Natural killer cell (primary cell): ENCODE data around the gene ACTL9. TPM values are rescaled to one million over a fixed set of nuclear protein-coding genes. Genes with fewer than 3 reads are reported as not detected.

Experiments
- ATAC-seq, 3 donors: fragments of 150-1000 bp in 2 of 3; fragments of 200-7000 bp in 1 of 3; cut with Tn5 transposase; 1 replicate in 1 of 3; 2 replicates in 2 of 3; pipeline ENCODE4 v1.10.0; 2021; ENCODE audit warnings: mild to moderate bottlenecking in 2 of 3, moderate library complexity in 2 of 3
- DNase-seq, 2 donors: peaks; one replicate each; pipeline versions ENCODE4 v3.0.0 to v3.0.0-alpha.2; 2013 to 2021; ENCODE audit warnings: mixed read lengths in 1 of 2
- H3K27ac ChIP-seq: one replicate; pipeline ENCODE4 v1.5.1; 2013; ENCODE audit warnings: mild to moderate bottlenecking, low read length
- H3K27me3 ChIP-seq: one replicate; pipeline ENCODE4 v1.6.1; 2013; ENCODE audit warnings: low read length; ENCODE audit not compliant: control insufficient read depth, insufficient read depth
- H3K36me3 ChIP-seq: one replicate; pipeline ENCODE4 v1.6.1; 2013; ENCODE audit warnings: low read length; ENCODE audit not compliant: control insufficient read depth, insufficient read depth
- H3K4me1 ChIP-seq: one replicate; pipeline ENCODE4 v1.6.1; 2013; ENCODE audit warnings: low read length; ENCODE audit not compliant: control insufficient read depth, insufficient read depth
- H3K4me3 ChIP-seq: one replicate; pipeline ENCODE4 v1.5.1; 2013; ENCODE audit warnings: low read length
- H3K9me3 ChIP-seq: one replicate; pipeline ENCODE4 v1.6.1; 2013; ENCODE audit warnings: low read length; ENCODE audit not compliant: control insufficient read depth, insufficient read depth
- H3K27ac Mint-ChIP-seq, 2 donors: one replicate each; pipeline ENCODE4 v1.8.0; 2022; ENCODE audit warnings: mild to moderate bottlenecking in 2 of 2, mixed read lengths in 2 of 2, moderate library complexity in 1 of 2
- H3K27me3 Mint-ChIP-seq, 2 donors: one replicate each; pipeline ENCODE4 v1.8.0; 2022; ENCODE audit warnings: low read depth in 2 of 2, mixed read lengths in 2 of 2
- H3K36me3 Mint-ChIP-seq: one replicate; pipeline ENCODE4 v1.8.0; 2022; ENCODE audit warnings: mixed read lengths
- H3K4me1 Mint-ChIP-seq, 2 donors: one replicate each; pipeline ENCODE4 v1.8.0; 2022; ENCODE audit warnings: mixed read lengths in 2 of 2
- H3K4me3 Mint-ChIP-seq: one replicate; pipeline ENCODE4 v1.8.0; 2022; ENCODE audit warnings: mild to moderate bottlenecking, moderate library complexity, mixed read lengths
- H3K9me3 Mint-ChIP-seq, 2 donors: one replicate each; pipeline ENCODE4 v1.8.0; 2022; ENCODE audit warnings: mixed read lengths in 2 of 2
- CTCF ChIP-seq: fragments of 200-600 bp; IDR thresholded peaks from one replicate; pipeline ENCODE4 v1.8.0; 2022; ENCODE audit warnings: antibody characterized with exemption
- WGBS: methylation state at CpG from one replicate; pipeline ENCODE4 v1.1.7; 2013; ENCODE audit warnings: missing lambda C conversion rate; ENCODE audit not compliant: insufficient coverage; 5-methylcytosine and 5-hydroxymethylcytosine counted together
- intact Hi-C: fragments of 100-400 bp; cut with micrococcal nuclease; formaldehyde crosslinking; loops from one replicate; pipeline ENCODE4 v1.14.2; 2022
- total RNA-seq, 4 donors: library from RNA; stranded (reverse); fragments of 120-200 nt in 1 of 4; gene quantifications; one replicate each; pipeline versions ENCODE4 v1.2.3 to v1.2.4, GENCODE V29; 2013 to 2022

ACTL9 gene
- total RNA-seq, 3 donors from 2014 or later (not counting 1 experiment from before 2014, with no cell fraction given), result not detected

- H3K4me3 ChIP-seq, result peak overlapping the region; percentile 43
- H3K27ac ChIP-seq, result peak overlapping the region; percentile 24
- no peaks in the 10 kb centered on the region for H3K36me3 Mint-ChIP-seq
- peaks cover 57% of the 10 kb centered on the region for H3K4me1 ChIP-seq
- ATAC-seq, result peak; percentile 84 to 90 (median 87)
- no peaks in the 10 kb centered on the region for H3K9me3 ChIP-seq
- no peaks in the 10 kb centered on the region for H3K27me3 ChIP-seq
- H3K36me3 ChIP-seq, result no peaks in the 10 kb centered on the region
- TF ChIP-seq CTCF, result peak; percentile 99
- H3K27me3 Mint-ChIP-seq, result peaks cover 0 to 7% of the 10 kb centered on the region in 2 donors
- H3K4me1 Mint-ChIP-seq, result peaks cover 37 to 43% of the 10 kb centered on the region in 2 donors
- peak; percentile 67 to 86 for DNase-seq
- no peaks in the 10 kb centered on the region for H3K9me3 Mint-ChIP-seq
- H3K4me3 Mint-ChIP-seq, result peak overlapping the region; percentile 74
- H3K27ac Mint-ChIP-seq, result peak overlapping the region in 1 of 2 donors; percentile 27
- WGBS, result 4% methylated on average over 14 of the region's 15 CpGs
- intact Hi-C loops, result loop anchor here (1.0 to 5.0 kb wide), 2 partner anchors 40 to 423 kb away; no protein-coding TSS in a partner anchor
Measured at GRCh38 chr19:8654591-8655339, 43.8 kb downstream of the ACTL9 start.

GRCh38 chr19:8648240-8648639, 50.4 kb downstream of the ACTL9 start:
- intact Hi-C loops, result no loop called here
- H3K9me3 ChIP-seq, result no peaks in the 10 kb centered on the region

More at GRCh38 chr19:8648240-8648639, 50.4 kb downstream of the ACTL9 start:
- Histone ChIP-seq H3K4me3 (no peak overlapping the region), H3K36me3 (no peaks in the 10 kb centered on the region), H3K27me3 (no peaks in the 10 kb centered on the region), H3K4me1 (peaks cover 13% of the 10 kb centered on the region), H3K27ac (no peak overlapping the region)
- TF ChIP-seq CTCF, result no peak
- Mint-ChIP-seq H3K4me1 (peaks cover 10 to 17% of the 10 kb centered on the region in 2 donors), H3K4me3 (no peak overlapping the region), H3K9me3 (no peaks in the 10 kb centered on the region), H3K27me3 (peaks cover 0 to 7% of the 10 kb centered on the region in 2 donors), H3K36me3 (no peaks in the 10 kb centered on the region), H3K27ac (no peak overlapping the region)
- DNase-seq, result no peak
- no peak for ATAC-seq
- WGBS, result 92% methylated on average over 5 of the region's 6 CpGs

Other genes with a start within 250 kb of the ACTL9 start
- gene PRAM1, start 196.2 kb downstream of the ACTL9 start, total RNA-seq, result 10 to 100 TPM in 1 of 3 donors, 1 to 10 TPM in 2; 7.7 to 17.5 (median 9.0) TPM
- gene ZNF414, start 184.6 kb downstream of the ACTL9 start, total RNA-seq, result 10 to 100 TPM; 42.1 to 46.4 (median 42.3) TPM
- 1,000 to 10,000 TPM in 2 of 3 donors, 100 to 1,000 TPM in 1; 971 to 1,223 (median 1,014) TPM for gene MYO1F, start 121.4 kb downstream of the ACTL9 start, total RNA-seq
- gene ADAMTS10, start 88.1 kb downstream of the ACTL9 start, total RNA-seq, result 100 to 1,000 TPM; 159 to 286 (median 203) TPM
- not detected for gene NFILZ, start 68.2 kb downstream of the ACTL9 start, total RNA-seq
- gene OR2Z1, start 22.8 kb upstream of the ACTL9 start, total RNA-seq, result under 1 TPM in 1 of 3 donors, not detected in 2; 0.43 TPM
- gene ZNF558, start 133.5 kb upstream of the ACTL9 start, total RNA-seq, result 10 to 100 TPM; 20.9 to 26.8 (median 23.8) TPM
- not detected for gene MBD3L1, start 133.6 kb upstream of the ACTL9 start, total RNA-seq